HCT116 (cell line): ENCODE results near the gene SLC6A13. TPM values are rescaled to one million over a fixed set of nuclear protein-coding genes. Genes with fewer than 3 reads are reported as not detected.

Experiments
- ATAC-seq: fragments of 200-7000 bp; cut with Tn5 transposase; 2 replicates; pipeline ENCODE4 v1.9.1; 2020; ENCODE audit warnings: mild to moderate bottlenecking, moderate library complexity
- BruUV-seq: library from RNA; stranded (reverse); fragments of 400-500 nt; replicated peaks from 2 replicates; lab custom pipeline; 2021; lab: Mats Ljungman, UMichigan
- CTCF ChIA-PET: fragments of 300-600 bp; sonication (Branson Sonifier 250); formaldehyde crosslinking; loops from one replicate; lab custom pipeline; 2021; ENCODE audit warnings: antibody characterized with exemption; lab: Charles Lee
- POLR2A ChIA-PET: fragments of 300-600, 350-600 bp; sonication (Branson Sonifier 250); formaldehyde crosslinking; loops from one replicate; lab custom pipeline; 2021; ENCODE audit warnings: antibody characterized with exemption; lab: Charles Lee
- RAD21 ChIA-PET, 2 experiments: fragments of 300-600 bp; sonication (Branson Sonifier 250); formaldehyde crosslinking; loops; one replicate each; lab custom pipeline; 2023; ENCODE audit warnings: low total read pairs in 2 of 2; ENCODE audit not compliant: uncharacterized antibody in 2 of 2, unreplicated experiment in 2 of 2, low non-redundant PET in 1 of 2; lab: Charles Lee
- DNase-seq: peaks from one replicate; pipeline ENCODE4 v3.0.0-alpha.2; 2010; ENCODE audit warnings: low read depth, low spot score
- H2AFZ ChIP-seq: fragments of 200-600 bp; shearing (Covaris generic), sonication (generic); 2 replicates; pipeline ENCODE4 v1.6.1; 2017; ENCODE audit warnings: low read depth, mixed run types, mixed read lengths, antibody characterized with exemption, low read length; ENCODE audit not compliant: poor library complexity, severe bottlenecking
- H3K27ac ChIP-seq: 2 replicates; pipeline ENCODE4 v1.5.1; 2012; ENCODE audit warnings: low read depth, low read length
- H3K27me3 ChIP-seq: fragments of 200-600 bp; sonication (generic); 2 replicates; pipeline ENCODE4 v1.6.1; 2016; ENCODE audit warnings: mixed run types, low read length, mixed read lengths; ENCODE audit not compliant: insufficient read depth
- H3K36me3 ChIP-seq, 2 experiments: fragments of 200-500 bp in 1 of 2; fragments of 200-600 bp in 1 of 2; sonication (Bioruptor generic) in 1 of 2; sonication (generic) in 1 of 2; 2 replicates each; pipeline versions ENCODE4 v1.5.1 to v1.6.1; 2014 to 2016; ENCODE audit warnings: low read length in 2 of 2, inconsistent platforms in 1 of 2, mixed read lengths in 1 of 2, mixed run types in 1 of 2; ENCODE audit not compliant: insufficient read depth in 2 of 2, control insufficient read depth in 1 of 2
- H3K4me1 ChIP-seq, 2 experiments: fragments of 200-600 bp in 1 of 2; sonication (generic) in 1 of 2; 2 replicates each; pipeline versions ENCODE4 v1.5.1 to v1.6.1; 2012 to 2017; ENCODE audit warnings: low read length in 2 of 2, inconsistent platforms in 1 of 2, mild to moderate bottlenecking in 1 of 2, mixed read lengths in 1 of 2, mixed run types in 1 of 2, moderate library complexity in 1 of 2; ENCODE audit not compliant: insufficient read depth in 2 of 2, control insufficient read depth in 1 of 2
- H3K4me2 ChIP-seq: fragments of 200-600 bp; sonication (generic); 2 replicates; pipeline ENCODE4 v1.6.1; 2017; ENCODE audit warnings: mixed run types, low read length, mixed read lengths
- H3K4me3 ChIP-seq, 2 experiments: fragments of 200-600 bp in 1 of 2; sonication (generic) in 1 of 2; replicated peaks in 1 of 2; 2 replicates each; pipeline ENCODE4 v1.5.1; 2011 to 2016; ENCODE audit warnings: low read length in 2 of 2, control low read depth in 1 of 2, low read depth in 1 of 2, mild to moderate bottlenecking in 1 of 2, mixed read lengths in 1 of 2, mixed run types in 1 of 2
- H3K79me2 ChIP-seq: fragments of 200-600 bp; sonication (generic); 2 replicates; pipeline ENCODE4 v1.6.1; 2017; ENCODE audit warnings: mild to moderate bottlenecking, mixed run types, low read length, moderate library complexity, mixed read lengths; ENCODE audit not compliant: insufficient read depth
- H3K9ac ChIP-seq: fragments of 200-600 bp; sonication (generic); 2 replicates; pipeline ENCODE4 v1.6.1; 2016; ENCODE audit warnings: low read length, mixed read lengths
- H3K9me2 ChIP-seq: fragments of 200-600 bp; sonication (generic), shearing (Covaris generic); 2 replicates; pipeline ENCODE4 v1.6.1; 2017; ENCODE audit warnings: mixed run types, mild to moderate bottlenecking, moderate library complexity; ENCODE audit not compliant: insufficient read depth
- H3K9me3 ChIP-seq, 2 experiments: fragments of 200-500 bp in 1 of 2; fragments of 200-600 bp in 1 of 2; sonication (Bioruptor generic) in 1 of 2; sonication (generic) in 1 of 2; 2 replicates each; pipeline ENCODE4 v1.6.1; 2014 to 2017; ENCODE audit warnings: low read length in 2 of 2, mixed read lengths in 2 of 2, inconsistent platforms in 1 of 2, low read depth in 1 of 2, mild to moderate bottlenecking in 1 of 2, mixed run types in 1 of 2, moderate library complexity in 1 of 2; ENCODE audit not compliant: control insufficient read depth in 1 of 2, insufficient read depth in 1 of 2
- H4K20me1 ChIP-seq: fragments of 200-600 bp; sonication (generic), shearing (Covaris generic); 2 replicates; pipeline ENCODE4 v1.6.1; 2017; ENCODE audit warnings: mixed run types, mild to moderate bottlenecking, moderate library complexity; ENCODE audit not compliant: insufficient read depth
- ATF3 ChIP-seq: IDR thresholded peaks from 2 replicates; pipeline ENCODE4 v1.6.1; 2012
- CBX3 ChIP-seq: IDR thresholded peaks from 2 replicates; pipeline ENCODE4 v1.6.1; 2012; ENCODE audit warnings: low read depth
- CEBPB ChIP-seq: IDR thresholded peaks from 2 replicates; pipeline ENCODE4 v1.6.1; 2012; ENCODE audit warnings: low read depth
- CTCF ChIP-seq, 3 experiments: fragments of 200-600 bp in 1 of 3; sonication (generic) in 1 of 3; IDR thresholded peaks in 2 of 3; conservative IDR thresholded peaks in 1 of 3; 2 replicates each; pipeline ENCODE4 v1.5.1; 2012 to 2017; ENCODE audit warnings: low read depth in 2 of 3, low read length in 2 of 3, antibody characterized with exemption in 1 of 3, borderline replicate concordance in 1 of 3, control low read depth in 1 of 3, mild to moderate bottlenecking in 1 of 3, mixed read lengths in 1 of 3, mixed run types in 1 of 3, moderate library complexity in 1 of 3; ENCODE audit not compliant: insufficient read depth in 1 of 3
- ELF1 ChIP-seq: IDR thresholded peaks from 2 replicates; pipeline ENCODE4 v1.6.1; 2012; ENCODE audit warnings: low read depth, borderline replicate concordance
- EZH2 ChIP-seq: fragments of 200-600 bp; sonication (generic); IDR thresholded peaks from 2 replicates; pipeline ENCODE4 v1.6.1; 2017; ENCODE audit warnings: antibody characterized with exemption, mixed run types
- EZH2phosphoT487 ChIP-seq: fragments of 200-600 bp; IDR thresholded peaks from 2 replicates; pipeline ENCODE4 v1.6.1; 2018; ENCODE audit warnings: antibody characterized with exemption, borderline replicate concordance
- FOSL1 ChIP-seq: IDR thresholded peaks from 2 replicates; pipeline ENCODE4 v1.6.1; 2012; ENCODE audit warnings: low read depth
- MAX ChIP-seq: IDR thresholded peaks from 2 replicates; pipeline ENCODE4 v1.6.1; 2012
- POLR2A ChIP-seq: IDR thresholded peaks from 2 replicates; pipeline ENCODE4 v1.7.0; 2011; ENCODE audit warnings: borderline replicate concordance; ENCODE audit not compliant: insufficient read depth, insufficient read length; ENCODE audit errors: extremely low read depth
- POLR2AphosphoS5 ChIP-seq: IDR thresholded peaks from 2 replicates; pipeline ENCODE4 v1.6.1; 2011; ENCODE audit warnings: mild to moderate bottlenecking, low read depth, low read length, moderate library complexity
- RAD21 ChIP-seq: IDR thresholded peaks from 2 replicates; pipeline ENCODE4 v1.6.1; 2012; ENCODE audit warnings: low read depth, mild to moderate bottlenecking
- REST ChIP-seq: IDR thresholded peaks from 2 replicates; pipeline ENCODE4 v1.6.1; 2012; ENCODE audit warnings: low read depth
- SP1 ChIP-seq: IDR thresholded peaks from 2 replicates; pipeline ENCODE4 v1.6.1; 2012; ENCODE audit warnings: low read depth
- TCF7L2 ChIP-seq: IDR thresholded peaks from 2 replicates; pipeline ENCODE4 v1.7.0; 2011; ENCODE audit warnings: borderline replicate concordance, inconsistent platforms; ENCODE audit not compliant: insufficient read depth, insufficient read length; ENCODE audit errors: extremely low read depth
- YY1 ChIP-seq: IDR thresholded peaks from 2 replicates; pipeline ENCODE4 v1.6.1; 2011; ENCODE audit warnings: low read length, low read depth, moderate library complexity, mild to moderate bottlenecking; ENCODE audit not compliant: insufficient replicate concordance; ENCODE audit errors: extremely low read depth
- ZBTB33 ChIP-seq: IDR thresholded peaks from 2 replicates; pipeline ENCODE4 v1.6.1; 2011; ENCODE audit warnings: mild to moderate bottlenecking, low read length, moderate library complexity; ENCODE audit not compliant: insufficient replicate concordance; ENCODE audit errors: extremely low read depth
- ZFX ChIP-seq: fragments of 450-650 bp; IDR thresholded peaks from 2 replicates; pipeline ENCODE4 v1.6.1; 2017
- ZNF274 ChIP-seq: fragments of 200-500 bp; sonication (Bioruptor generic); IDR thresholded peaks from 2 replicates; pipeline ENCODE4 v1.6.1; 2014; ENCODE audit warnings: mild to moderate bottlenecking, low read depth, low read length, inconsistent platforms
- intact Hi-C: fragments of 100-400 bp; cut with micrococcal nuclease; formaldehyde crosslinking; loops from 2 replicates; pipeline ENCODE4 v1.10.0; 2022
- total RNA-seq: library from RNA; stranded (reverse); gene quantifications from one replicate; pipeline ENCODE4 v1.2.1, GENCODE V29; 2021; ENCODE audit not compliant: unreplicated experiment

The SLC6A13 gene
- total RNA-seq, 1 experiment from 2014 or later = 0.39 TPM

DNA sequence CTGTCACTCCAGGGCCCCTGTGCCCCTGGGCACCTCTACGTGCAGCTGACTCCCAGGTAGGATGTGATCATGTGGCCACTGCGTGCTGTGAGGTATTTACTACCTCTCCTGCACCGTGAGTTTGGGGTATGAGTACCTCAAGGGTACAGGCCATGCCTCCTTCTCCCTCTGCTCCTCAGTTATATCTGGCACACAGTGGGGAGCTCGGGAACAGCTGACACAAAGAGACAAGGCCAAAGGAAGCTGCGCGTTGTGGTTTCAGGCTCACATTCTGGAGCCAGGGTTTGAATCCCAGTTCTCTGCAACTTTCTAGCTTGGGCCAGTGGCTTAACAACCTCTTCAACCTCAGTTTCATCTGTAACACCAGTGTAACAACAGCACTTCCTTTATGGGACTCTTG lies 40.9 kb downstream of the SLC6A13 start:
- CTCF ChIA-PET = no interaction called here
- H3K4me2 ChIP-seq = no peak overlapping the region
- intact Hi-C loops = no loop called here
- no peaks in the 10 kb centered on the region for H3K9me2 ChIP-seq
- H3K27ac ChIP-seq = no peak overlapping the region
- no peaks in the 10 kb centered on the region for H3K27me3 ChIP-seq
- ATAC-seq (no peak), DNase-seq (no peak)
- no peak overlapping the region for H2AFZ ChIP-seq
- H3K36me3 ChIP-seq = no peaks in the 10 kb centered on the region
- BruUV-seq = no TSS peak
- RAD21 ChIA-PET = no interaction called here
- TF ChIP-seq ZNF274 = no peak
- TF ChIP-seq ATF3 = no peak
- TF ChIP-seq TCF7L2 = no peak
- no peak for TF ChIP-seq ZFX
- TF ChIP-seq FOSL1 = no peak
- no peak for TF ChIP-seq SP1
- TF ChIP-seq CTCF (IDR thresholded peaks at IDR 0.05 in 2 of 3, conservative IDR thresholded peaks at IDR 0.05 in 1 of 3; ENCODE audit: borderline replicate concordance in 1 of 3, insufficient read depth in 1 of 3, low read depth in 2 of 3, low read length in 2 of 3) = no peak
- no peak for TF ChIP-seq EZH2phosphoT487
- TF ChIP-seq ZBTB33 = no peak
- TF ChIP-seq YY1 = no peak
- no peak for TF ChIP-seq POLR2A
- no peak for TF ChIP-seq MAX
- no peak for TF ChIP-seq CBX3
- TF ChIP-seq EZH2 = no peak
- TF ChIP-seq POLR2AphosphoS5 = no peak
- no peak for TF ChIP-seq ELF1
- TF ChIP-seq CEBPB = no peak
- no peak for TF ChIP-seq RAD21
- TF ChIP-seq REST = no peak
- TF ChIP-seq, all 23 proteins: peak for 0
- no peaks in the 10 kb centered on the region for H4K20me1 ChIP-seq
- POLR2A ChIA-PET = no interaction called here
- H3K9me3 ChIP-seq = no peaks in the 10 kb centered on the region
- peaks cover 0 to 6% of the 10 kb centered on the region in 2 experiments; a peak in 1 of 4 replicates for H3K4me1 ChIP-seq
- no peak overlapping the region for H3K9ac ChIP-seq
- H3K79me2 ChIP-seq = no peaks in the 10 kb centered on the region
- H3K4me3 ChIP-seq = no peak overlapping the region
